ENCODE data around the gene MKNK1. TPM values are rescaled to one million over a fixed set of nuclear protein-coding genes. Genes with fewer than 3 reads are reported as not detected.
A peak's percentile ranks its signal among the peaks of the same experiment; 100 is the strongest.

Gene MKNK1
- polyA plus RNA-seq, 1 donor (not counting 4 experiments of a cell fraction or from before 2014, with no cell fraction given), result 55.7 TPM

- H3K9me1 ChIP-seq (ENCODE audit: control insufficient read depth, extremely low read depth, insufficient read depth, low read length), result no peaks in the 10 kb centered on the region
- FAIRE-seq (peak; percentile 71), DNase-seq (ENCODE audit: low read depth, low spot score) (no peak)
- H4K20me1 ChIP-seq (ENCODE audit: control insufficient read depth, extremely low read depth, insufficient read depth, low read length), result no peaks in the 10 kb centered on the region
- H3K4me1 ChIP-seq (ENCODE audit: control insufficient read depth, extremely low read depth, insufficient read depth, low read length), result peaks cover 40% of the 10 kb centered on the region
- H2AFZ ChIP-seq (ENCODE audit: control insufficient read depth, low read length), result no peak overlapping the region
- peak overlapping the region in 1 of 3 experiments; percentile 14 for H3K4me3 ChIP-seq (ENCODE audit: control insufficient read depth in 2 of 3, extremely low read depth in 1 of 3, insufficient read depth in 2 of 3, low read depth in 1 of 3, low read length in 3 of 3)
- dilution Hi-C loops (cut with MboI; ENCODE audit: extremely low pct_ligation_motif_present, low sequenced_read_pairs), result no loop called here
- peak overlapping the region; percentile 31 for H3K9ac ChIP-seq (ENCODE audit: control insufficient read depth, extremely low read depth, insufficient read depth, low read length)
- peak overlapping the region; percentile 65 for H3K4me2 ChIP-seq (ENCODE audit: control insufficient read depth, extremely low read depth, insufficient read depth, low read depth, low read length)
- no peaks in the 10 kb centered on the region for H3K27me3 ChIP-seq (ENCODE audit: control insufficient read depth, extremely low read depth, insufficient read depth, low read length)
- peak overlapping the region; percentile 28 for H3K27ac ChIP-seq (ENCODE audit: control insufficient read depth, insufficient read depth, low read length)
- no peaks in the 10 kb centered on the region for H3K9me3 ChIP-seq (ENCODE audit: control insufficient read depth, low read depth, low read length)
- no peaks in the 10 kb centered on the region for H3K79me2 ChIP-seq (ENCODE audit: control insufficient read depth, insufficient read depth, low read length)
- TF ChIP-seq EZH2 (IDR thresholded peaks at IDR 0.05; ENCODE audit: low read length) (no peak), CTCF (optimal IDR thresholded peaks at IDR 0.05 in 1 of 3, IDR thresholded peaks at IDR 0.05 in 1 of 3, conservative IDR thresholded peaks at IDR 0.05 in 1 of 3; ENCODE audit: extremely low read depth in 1 of 3, insufficient read depth in 2 of 3, low read length in 3 of 3) (no peak)
- H3K36me3 ChIP-seq (ENCODE audit: control insufficient read depth in 2 of 2, extremely low read depth in 1 of 2, insufficient read depth in 2 of 2, low read length in 2 of 2), result no peaks in the 10 kb centered on the region
Measured at GRCh38 chr1:46522184-46522968, 81.7 kb downstream of the MKNK1 start.

- Histone ChIP-seq H3K9me3 (ENCODE audit: control insufficient read depth, low read depth, low read length) (no peaks in the 10 kb centered on the region), H3K9me1 (ENCODE audit: control insufficient read depth, extremely low read depth, insufficient read depth, low read length) (no peaks in the 10 kb centered on the region), H3K4me1 (ENCODE audit: control insufficient read depth, extremely low read depth, insufficient read depth, low read length) (peaks cover 49% of the 10 kb centered on the region), H3K27me3 (ENCODE audit: control insufficient read depth, extremely low read depth, insufficient read depth, low read length) (no peaks in the 10 kb centered on the region), H3K27ac (ENCODE audit: control insufficient read depth, insufficient read depth, low read length) (no peak overlapping the region), H4K20me1 (ENCODE audit: control insufficient read depth, extremely low read depth, insufficient read depth, low read length) (no peaks in the 10 kb centered on the region), H3K36me3 (ENCODE audit: control insufficient read depth in 2 of 2, extremely low read depth in 1 of 2, insufficient read depth in 2 of 2, low read length in 2 of 2) (no peaks in the 10 kb centered on the region), H3K9ac (ENCODE audit: control insufficient read depth, extremely low read depth, insufficient read depth, low read length) (no peak overlapping the region), H3K79me2 (ENCODE audit: control insufficient read depth, insufficient read depth, low read length) (no peaks in the 10 kb centered on the region), H3K4me2 (ENCODE audit: control insufficient read depth, extremely low read depth, insufficient read depth, low read depth, low read length) (no peak overlapping the region), H3K4me3 (ENCODE audit: control insufficient read depth in 2 of 3, extremely low read depth in 1 of 3, insufficient read depth in 2 of 3, low read depth in 1 of 3, low read length in 3 of 3) (no peak overlapping the region), H2AFZ (ENCODE audit: control insufficient read depth, low read length) (no peak overlapping the region)
- no peak for TF ChIP-seq EZH2 (IDR thresholded peaks at IDR 0.05; ENCODE audit: low read length)
- no peak for TF ChIP-seq CTCF (optimal IDR thresholded peaks at IDR 0.05 in 1 of 3, IDR thresholded peaks at IDR 0.05 in 1 of 3, conservative IDR thresholded peaks at IDR 0.05 in 1 of 3; ENCODE audit: extremely low read depth in 1 of 3, insufficient read depth in 2 of 3, low read length in 3 of 3)
- FAIRE-seq, result no peak
- no peak for DNase-seq (ENCODE audit: low read depth, low spot score)
- dilution Hi-C loops (cut with MboI; ENCODE audit: extremely low pct_ligation_motif_present, low sequenced_read_pairs), result no loop called here
Measured at GRCh38 chr1:46521414-46521813, 82.7 kb downstream of the MKNK1 start.
